ENCODE measurements around the gene PELI1. TPM values are rescaled to one million over a fixed set of nuclear protein-coding genes. Genes with fewer than 3 reads are reported as not detected.

The PELI1 gene
- polyA plus RNA-seq, 1 experiment = 2.0 TPM

DNA sequence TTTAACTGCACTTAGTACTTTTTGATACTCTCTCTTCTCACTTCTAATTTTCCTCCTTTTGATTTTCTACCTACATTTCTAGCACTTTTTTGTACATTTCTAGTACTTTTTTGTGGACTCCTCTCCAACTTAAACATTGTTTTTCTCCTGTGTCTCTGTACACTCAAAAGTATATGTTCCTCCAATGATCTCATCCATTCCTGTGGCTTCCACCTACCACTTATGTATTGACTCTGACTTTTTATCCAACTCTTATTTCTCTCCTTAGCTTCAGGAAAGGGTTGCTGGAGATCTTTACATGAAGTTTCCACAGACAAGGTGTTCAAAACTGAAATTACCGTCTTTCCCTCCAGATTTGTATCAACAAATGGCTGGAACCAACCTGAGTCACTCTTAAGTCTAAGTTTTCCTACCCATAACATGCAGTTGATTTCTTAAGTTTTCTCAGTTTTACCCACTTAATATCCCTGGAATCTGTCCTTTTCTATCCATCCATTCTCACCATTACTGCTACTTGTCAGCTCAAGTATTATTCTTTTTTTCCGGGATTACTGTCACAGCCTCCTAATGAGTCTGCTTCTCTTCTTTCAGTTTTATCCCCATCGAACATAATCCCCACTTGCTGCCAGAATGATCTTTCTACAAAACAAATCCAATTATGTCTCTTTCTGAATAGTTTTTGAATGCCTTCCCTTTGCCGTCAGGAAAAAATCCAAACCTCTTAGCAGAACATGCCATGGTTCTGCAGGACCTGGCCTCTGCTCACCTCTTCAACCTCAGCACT lies 22.6 kb upstream of the PELI1 start:
- Histone ChIP-seq H3K36me3 (ENCODE audit: control insufficient read depth, insufficient read depth, low read length) (no peaks in the 10 kb centered on the region), H3K27me3 (ENCODE audit: control insufficient read depth, insufficient read depth, low read length) (peaks cover 2% of the 10 kb centered on the region; the same call in 1 of the 2 replicates), H3K4me3 (ENCODE audit: low read depth, low read length) (no peak overlapping the region)
- DNase-seq (ENCODE audit: low read depth) = no peak
- ChIA-PET POLR2A (no interaction called here), CTCF (interaction anchor here (0.7 to 1.6 kb wide), 2 partner anchors 18 to 40 kb away, joined by 3 read pairs; no protein-coding TSS in a partner anchor)
- TF ChIP-seq, protein P1, sequence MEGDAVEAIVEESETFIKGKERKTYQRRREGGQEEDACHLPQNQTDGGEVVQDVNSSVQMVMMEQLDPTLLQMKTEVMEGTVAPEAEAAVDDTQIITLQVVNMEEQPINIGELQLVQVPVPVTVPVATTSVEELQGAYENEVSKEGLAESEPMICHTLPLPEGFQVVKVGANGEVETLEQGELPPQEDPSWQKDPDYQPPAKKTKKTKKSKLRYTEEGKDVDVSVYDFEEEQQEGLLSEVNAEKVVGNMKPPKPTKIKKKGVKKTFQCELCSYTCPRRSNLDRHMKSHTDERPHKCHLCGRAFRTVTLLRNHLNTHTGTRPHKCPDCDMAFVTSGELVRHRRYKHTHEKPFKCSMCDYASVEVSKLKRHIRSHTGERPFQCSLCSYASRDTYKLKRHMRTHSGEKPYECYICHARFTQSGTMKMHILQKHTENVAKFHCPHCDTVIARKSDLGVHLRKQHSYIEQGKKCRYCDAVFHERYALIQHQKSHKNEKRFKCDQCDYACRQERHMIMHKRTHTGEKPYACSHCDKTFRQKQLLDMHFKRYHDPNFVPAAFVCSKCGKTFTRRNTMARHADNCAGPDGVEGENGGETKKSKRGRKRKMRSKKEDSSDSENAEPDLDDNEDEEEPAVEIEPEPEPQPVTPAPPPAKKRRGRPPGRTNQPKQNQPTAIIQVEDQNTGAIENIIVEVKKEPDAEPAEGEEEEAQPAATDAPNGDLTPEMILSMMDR (IDR thresholded peaks at IDR 0.05; ENCODE audit: insufficient read depth, low read depth, low read length) = no peak

DNA sequence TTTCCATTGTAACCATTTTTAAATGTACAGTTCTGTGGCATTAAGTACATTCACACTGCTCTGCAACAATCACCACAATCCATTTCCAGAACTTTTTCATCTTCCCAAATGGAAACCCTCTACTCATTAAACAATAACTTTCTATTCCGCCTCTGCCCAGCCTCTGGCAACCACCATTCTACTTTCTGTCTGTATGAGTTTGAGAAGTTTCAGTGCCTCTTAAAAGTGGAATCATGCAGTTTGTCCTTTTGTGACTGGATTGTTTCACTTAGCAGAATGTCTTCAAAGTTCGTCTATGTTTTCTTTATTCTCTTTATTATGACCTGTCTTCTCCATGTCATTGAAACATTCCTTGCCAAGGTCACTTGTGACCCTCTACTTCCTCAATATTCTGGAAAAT lies 22.0 kb upstream of the PELI1 start:
- DNase-seq (ENCODE audit: low read depth) = no peak
- TF ChIP-seq, protein P1 (IDR thresholded peaks at IDR 0.05; ENCODE audit: insufficient read depth, low read depth, low read length) = no peak
- ChIA-PET POLR2A (no interaction called here), CTCF (interaction anchor here (1.1 to 1.6 kb wide), 2 partner anchors 9 to 39 kb away, joined by 3 to 5 read pairs; no protein-coding TSS in a partner anchor)
- Histone ChIP-seq H3K27me3 (ENCODE audit: control insufficient read depth, insufficient read depth, low read length) (peaks cover 2% of the 10 kb centered on the region; the same call in 1 of the 2 replicates), H3K4me3 (ENCODE audit: low read depth, low read length) (no peak overlapping the region), H3K36me3 (ENCODE audit: control insufficient read depth, insufficient read depth, low read length) (no peaks in the 10 kb centered on the region)

DNA sequence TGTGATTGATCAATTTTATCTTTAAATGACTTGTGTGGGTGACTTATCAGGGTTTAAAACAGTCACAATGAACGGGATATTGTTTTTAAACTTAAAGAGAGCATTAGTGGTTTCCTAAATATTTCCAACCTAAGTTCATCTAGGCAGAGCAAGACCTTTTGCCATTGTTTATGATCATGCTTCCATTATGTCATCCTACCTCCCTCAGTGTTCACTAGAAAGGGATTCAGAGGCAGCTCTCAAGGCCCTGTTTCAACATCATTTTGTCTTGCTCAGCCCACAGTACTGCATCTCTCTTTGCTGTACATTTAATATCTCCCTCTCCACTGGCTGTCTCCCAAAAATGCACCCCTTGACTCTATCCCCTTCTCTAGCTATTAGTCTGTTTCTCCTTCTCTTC lies 21.5 kb upstream of the PELI1 start:
- Histone ChIP-seq H3K4me3 (ENCODE audit: low read depth, low read length) (no peak overlapping the region), H3K36me3 (ENCODE audit: control insufficient read depth, insufficient read depth, low read length) (no peaks in the 10 kb centered on the region), H3K27me3 (ENCODE audit: control insufficient read depth, insufficient read depth, low read length) (peaks cover 2% of the 10 kb centered on the region; the same call in 1 of the 2 replicates)
- TF ChIP-seq, protein P1 (IDR thresholded peaks at IDR 0.05; ENCODE audit: insufficient read depth, low read depth, low read length) = no peak
- POLR2A ChIA-PET = no interaction called here
- DNase-seq (ENCODE audit: low read depth) = no peak
- CTCF ChIA-PET = interaction anchor here (1.1 to 1.6 kb wide), 2 partner anchors 10 to 39 kb away, joined by 3 to 5 read pairs; no protein-coding TSS in a partner anchor

DNA sequence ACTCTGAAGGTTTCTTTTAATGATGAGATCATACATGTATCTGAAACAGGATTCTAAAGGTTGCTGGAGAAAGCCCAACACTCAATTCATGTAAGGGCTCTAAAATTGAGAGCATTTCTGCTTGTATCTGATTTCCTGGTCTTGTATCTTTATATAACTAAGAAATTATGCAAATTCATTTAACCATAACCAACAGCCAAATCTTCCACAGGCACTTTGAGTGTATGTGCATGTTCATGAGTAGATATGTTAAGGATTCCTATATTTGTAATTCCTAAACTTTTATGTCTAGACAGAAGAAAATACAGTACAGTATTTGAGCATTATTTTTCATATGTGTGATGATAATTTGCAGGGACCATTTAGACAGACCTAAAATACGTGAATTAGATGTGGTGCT lies 20.4 kb upstream of the PELI1 start:
- DNase-seq (ENCODE audit: low read depth) = no peak
- no peak overlapping the region for H3K4me3 ChIP-seq (ENCODE audit: low read depth, low read length)
- ChIA-PET CTCF (no interaction called here), POLR2A (no interaction called here)
- no peaks in the 10 kb centered on the region for H3K36me3 ChIP-seq (ENCODE audit: control insufficient read depth, insufficient read depth, low read length)
- TF ChIP-seq, protein P1 (IDR thresholded peaks at IDR 0.05; ENCODE audit: insufficient read depth, low read depth, low read length) = no peak
- peaks cover 2% of the 10 kb centered on the region; the same call in 1 of the 2 replicates for H3K27me3 ChIP-seq (ENCODE audit: control insufficient read depth, insufficient read depth, low read length)

DNA sequence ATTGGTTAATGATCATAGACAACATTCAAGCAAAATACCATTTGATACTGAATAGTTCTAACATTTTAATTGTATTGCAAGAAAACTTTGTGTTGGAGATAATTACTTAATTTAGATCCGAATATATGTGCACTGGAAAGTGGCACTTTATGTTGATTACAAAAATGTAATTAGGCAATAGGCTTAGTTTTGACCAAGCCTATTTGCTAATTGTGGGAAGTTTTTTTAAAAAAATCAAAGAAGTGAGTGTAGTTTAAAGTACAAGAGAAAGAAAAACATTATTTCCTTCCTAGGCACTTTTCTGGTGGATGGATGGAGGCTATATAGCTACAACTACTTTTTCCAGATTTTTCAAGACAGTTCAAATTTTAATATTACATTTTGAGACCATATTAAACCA lies 18.3 kb upstream of the PELI1 start:
- TF ChIP-seq, protein P1 (IDR thresholded peaks at IDR 0.05; ENCODE audit: insufficient read depth, low read depth, low read length) = no peak
- ChIA-PET POLR2A (no interaction called here), CTCF (no interaction called here)

More for the DNA sequence above, 18.3 kb upstream of the PELI1 start:
- no peak for DNase-seq (ENCODE audit: low read depth)
- Histone ChIP-seq H3K36me3 (ENCODE audit: control insufficient read depth, insufficient read depth, low read length) (no peaks in the 10 kb centered on the region), H3K4me3 (ENCODE audit: low read depth, low read length) (no peak overlapping the region), H3K27me3 (ENCODE audit: control insufficient read depth, insufficient read depth, low read length) (peaks cover 2% of the 10 kb centered on the region; the same call in 1 of the 2 replicates)
